K562 (cell line): Measurements from ENCODE around the gene GPR25. TPM values are rescaled to one million over a fixed set of nuclear protein-coding genes. Genes with fewer than 3 reads are reported as not detected.

ENCODE experiments used
- CUX1 ChIP-seq: fragments of 200-800 bp; sonication (Bioruptor generic); IDR thresholded peaks from 2 replicates; pipeline ENCODE4 v1.6.1; 2016; ENCODE audit warnings: missing genetic modification characterization, missing compliant biosample characterization
- HMGXB4 ChIP-seq: sonication (generic); formaldehyde crosslinking; IDR thresholded peaks from 2 replicates; pipeline ENCODE4 v1.8.1; 2023; ENCODE audit warnings: mild to moderate bottlenecking, missing genetic modification reagents
- IFI16 ChIP-seq: fragments of 250-450 bp; sonication (Bioruptor Pico); IDR thresholded peaks from 2 replicates; pipeline ENCODE4 v2.1.2; 2022; ENCODE audit warnings: mild to moderate bottlenecking, inconsistent platforms
- MIER1 ChIP-seq: fragments of 450-650 bp; IDR thresholded peaks from 2 replicates; pipeline ENCODE4 v1.6.1; 2016; ENCODE audit warnings: antibody characterized with exemption, mild to moderate bottlenecking, low read depth
- NFE2L1 ChIP-seq: fragments of 450-650 bp; IDR thresholded peaks from 2 replicates; pipeline ENCODE4 v1.6.1; 2016; ENCODE audit warnings: missing genetic modification characterization, low read depth, mild to moderate bottlenecking, missing compliant biosample characterization, moderate library complexity, borderline replicate concordance
- NR4A1 ChIP-seq, 2 experiments: fragments of 250-450 bp in 1 of 2; fragments of 450-650 bp in 1 of 2; sonication (Bioruptor Pico) in 1 of 2; IDR thresholded peaks; 2 replicates each; pipeline versions ENCODE4 v1.4.0 to v1.6.1; 2016 to 2020; ENCODE audit warnings: mild to moderate bottlenecking in 2 of 2, missing compliant biosample characterization in 1 of 2, missing genetic modification characterization in 1 of 2, moderate library complexity in 1 of 2
- TSHZ1 ChIP-seq: fragments of 250-450 bp; sonication (Bioruptor Pico); IDR thresholded peaks from 2 replicates; pipeline ENCODE4 v1.4.0; 2020; ENCODE audit warnings: mild to moderate bottlenecking, moderate library complexity
- ZBTB12 ChIP-seq: fragments of 250-450 bp; sonication (Bioruptor Pico); IDR thresholded peaks from 2 replicates; pipeline ENCODE4 v1.4.0; 2020
- ZNF354B ChIP-seq: fragments of 250-450 bp; sonication (Bioruptor Pico); IDR thresholded peaks from 2 replicates; pipeline ENCODE4 v1.4.0; 2020
- ZNF395 ChIP-seq: fragments of 200-800 bp; sonication (Bioruptor generic); IDR thresholded peaks from 2 replicates; pipeline ENCODE4 v1.6.1; 2017; ENCODE audit warnings: missing genetic modification characterization, missing compliant biosample characterization
- ZNF740 ChIP-seq, 3 experiments: fragments of 200-800 bp in 1 of 3; sonication (Bioruptor generic) in 1 of 3; sonication (generic) in 1 of 3; formaldehyde crosslinking in 1 of 3; IDR thresholded peaks; 2 replicates each; pipeline versions ENCODE4 v1.6.1 to v1.8.0; 2016 to 2022; ENCODE audit warnings: mild to moderate bottlenecking in 2 of 3, missing compliant biosample characterization in 2 of 3, missing genetic modification characterization in 2 of 3, missing genetic modification reagents in 1 of 3
- polyA plus RNA-seq, 8 experiments: library from polyadenylated mRNA; depleted of rRNA in 4 of 8; stranded (reverse) in 5 of 8; unstranded in 3 of 8; fragments of >200 nt; fragmentation: Nextera tagmentation in 2 of 8; fragmentation: Illumina TruSeq in 1 of 8; extraction: Ambion mirVana in 2 of 8; extraction: Trizol in 1 of 8; gene quantifications; 2 replicates each; pipeline versions ENCODE4 v1.2.1 to v1.2.3, GENCODE V29; 2011 to 2014; ENCODE audit warnings: inconsistent platforms in 1 of 8, missing spikeins in 1 of 8
- total RNA-seq, 7 experiments: library from RNA; depleted of rRNA in 6 of 7; stranded (reverse); fragments of >200 nt in 6 of 7; fragmentation: Illumina TruSeq in 2 of 7; extraction: Trizol in 2 of 7; gene quantifications; 2 replicates each; pipeline versions ENCODE4 v1.2.1 to v1.2.3, GENCODE V29; 2011 to 2021; ENCODE audit warnings: low replicate concordance in 1 of 7

GPR25 gene
- total and polyA plus RNA-seq, 9 of the 15 experiments (the other 6 are each of a cell fraction or from before 2014, with no cell fraction given): not detected

- TF ChIP-seq ZNF395 (CRISPR knock-in tag) (peak; percentile 96), ZNF740 (CRISPR knock-in tag; IDR thresholded peaks at IDR 0.05) (no peak), ZNF740 (tag; IDR thresholded peaks at IDR 0.05) (peak in 1 of 2 experiments; percentile 86; a peak in 1 of 4 replicates), CUX1 (peak; percentile 81; the same call in 1 of the 2 replicates), ZBTB12 (peak; percentile 49), MIER1 (no peak), NR4A1 (CRISPR knock-in tag; IDR thresholded peaks at IDR 0.05) (no peak), NR4A1 (tag; IDR thresholded peaks at IDR 0.05) (peak; percentile 97), HMGXB4 (CRISPR knock-in tag) (no peak), NFE2L1 (tag) (0 out of 2 replicates have a peak, but pooled peaks have one; percentile 13), IFI16 (peak; percentile 75; the same call in 1 of the 2 replicates), TSHZ1 (CRISPR knock-in tag) (peak; percentile 82), ZNF354B (CRISPR knock-in tag) (peak; percentile 72; the same call in 1 of the 2 replicates)
Observed at GRCh38 chr1:200886594-200886993, 13.8 kb downstream of the GPR25 start (continued).
